HL-60 (cell line): Measurements from ENCODE around the gene SEMA4A.

ENCODE experiments used
- DNase-seq, 2 experiments: peaks; one replicate each; pipeline ENCODE4 v3.0.0-alpha.2; 2010 to 2020; ENCODE audit warnings: low read depth in 1 of 2, low spot score in 1 of 2
- H3K27ac ChIP-seq: fragments of 250-450 bp; sonication (Bioruptor Pico); replicated peaks from 2 replicates; pipeline ENCODE4 v1.5.1; 2020; ENCODE audit warnings: mild to moderate bottlenecking, moderate library complexity
- H3K27me3 ChIP-seq: fragments of 250-450 bp; sonication (Bioruptor Pico); 2 replicates; pipeline ENCODE4 v1.5.1; 2021; ENCODE audit warnings: mild to moderate bottlenecking, moderate library complexity; ENCODE audit not compliant: insufficient read depth, poor library complexity, severe bottlenecking
- H3K4me3 ChIP-seq: replicated peaks from 2 replicates; pipeline ENCODE4 v1.5.1; 2011; ENCODE audit warnings: mild to moderate bottlenecking, control low read depth, low read length; ENCODE audit not compliant: insufficient read depth
- CTCF ChIP-seq: IDR thresholded peaks from one replicate; pipeline ENCODE4 v1.5.1; 2011; ENCODE audit warnings: low read length, control low read depth, inconsistent platforms; ENCODE audit not compliant: insufficient read depth
- GABPA ChIP-seq: IDR thresholded peaks from 2 replicates; pipeline ENCODE4 v1.6.1; 2012; ENCODE audit warnings: low read depth
- POLR2AphosphoS5 ChIP-seq: IDR thresholded peaks from 2 replicates; pipeline ENCODE4 v1.6.1; 2012; ENCODE audit warnings: low read depth
- SPI1 ChIP-seq: IDR thresholded peaks from 2 replicates; pipeline ENCODE4 v1.6.1; 2012; ENCODE audit warnings: low read depth, mild to moderate bottlenecking, borderline replicate concordance
- TF ChIP-seq, protein P1 (sequence below): IDR thresholded peaks from 2 replicates; pipeline ENCODE4 v1.6.1; 2012; ENCODE audit warnings: low read depth; ENCODE audit not compliant: insufficient replicate concordance

The SEMA4A gene

DNA sequence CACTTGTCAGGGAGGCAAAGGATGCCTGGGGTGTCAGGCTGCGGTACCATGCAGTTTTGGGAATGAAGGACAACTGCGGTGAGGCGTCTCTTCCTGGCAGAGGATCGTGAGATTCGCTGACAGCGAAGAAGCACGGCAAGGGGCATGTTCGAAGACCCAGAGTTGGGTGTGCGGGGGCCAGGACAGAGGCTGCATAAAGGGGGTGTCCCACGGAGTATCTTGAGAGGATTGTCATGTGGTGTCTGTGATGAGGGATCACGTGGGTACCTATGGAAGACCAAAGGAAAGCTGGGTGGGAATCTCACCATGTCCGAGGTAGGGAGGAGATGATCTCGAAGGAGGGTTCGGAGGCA lies 40.9 kb downstream of the SEMA4A start:
- Histone ChIP-seq H3K27me3 (no peaks in the 10 kb centered on the region), H3K4me3 (peak overlapping the region; percentile 97), H3K27ac (peak overlapping the region; percentile 51)
- DNase-seq = no peak
- TF ChIP-seq CTCF = no peak
- TF ChIP-seq SPI1 = no peak
- no peak for TF ChIP-seq POLR2AphosphoS5
- TF ChIP-seq GABPA = no peak
- TF ChIP-seq, protein P1, sequence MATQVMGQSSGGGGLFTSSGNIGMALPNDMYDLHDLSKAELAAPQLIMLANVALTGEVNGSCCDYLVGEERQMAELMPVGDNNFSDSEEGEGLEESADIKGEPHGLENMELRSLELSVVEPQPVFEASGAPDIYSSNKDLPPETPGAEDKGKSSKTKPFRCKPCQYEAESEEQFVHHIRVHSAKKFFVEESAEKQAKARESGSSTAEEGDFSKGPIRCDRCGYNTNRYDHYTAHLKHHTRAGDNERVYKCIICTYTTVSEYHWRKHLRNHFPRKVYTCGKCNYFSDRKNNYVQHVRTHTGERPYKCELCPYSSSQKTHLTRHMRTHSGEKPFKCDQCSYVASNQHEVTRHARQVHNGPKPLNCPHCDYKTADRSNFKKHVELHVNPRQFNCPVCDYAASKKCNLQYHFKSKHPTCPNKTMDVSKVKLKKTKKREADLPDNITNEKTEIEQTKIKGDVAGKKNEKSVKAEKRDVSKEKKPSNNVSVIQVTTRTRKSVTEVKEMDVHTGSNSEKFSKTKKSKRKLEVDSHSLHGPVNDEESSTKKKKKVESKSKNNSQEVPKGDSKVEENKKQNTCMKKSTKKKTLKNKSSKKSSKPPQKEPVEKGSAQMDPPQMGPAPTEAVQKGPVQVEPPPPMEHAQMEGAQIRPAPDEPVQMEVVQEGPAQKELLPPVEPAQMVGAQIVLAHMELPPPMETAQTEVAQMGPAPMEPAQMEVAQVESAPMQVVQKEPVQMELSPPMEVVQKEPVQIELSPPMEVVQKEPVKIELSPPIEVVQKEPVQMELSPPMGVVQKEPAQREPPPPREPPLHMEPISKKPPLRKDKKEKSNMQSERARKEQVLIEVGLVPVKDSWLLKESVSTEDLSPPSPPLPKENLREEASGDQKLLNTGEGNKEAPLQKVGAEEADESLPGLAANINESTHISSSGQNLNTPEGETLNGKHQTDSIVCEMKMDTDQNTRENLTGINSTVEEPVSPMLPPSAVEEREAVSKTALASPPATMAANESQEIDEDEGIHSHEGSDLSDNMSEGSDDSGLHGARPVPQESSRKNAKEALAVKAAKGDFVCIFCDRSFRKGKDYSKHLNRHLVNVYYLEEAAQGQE = no peak

GRCh38 chr1:156195853-156196252 lies 42.5 kb downstream of the SEMA4A start:
- Histone ChIP-seq H3K27ac (no peak overlapping the region), H3K27me3 (no peaks in the 10 kb centered on the region), H3K4me3 (no peak overlapping the region)
- TF ChIP-seq POLR2AphosphoS5 (no peak), SPI1 (no peak), CTCF (no peak), GABPA (no peak)
- TF ChIP-seq, protein P1 = no peak
- DNase-seq = no peak

GRCh38 chr1:156196445-156196844 lies 43.1 kb downstream of the SEMA4A start:
- H3K27me3 ChIP-seq = no peaks in the 10 kb centered on the region
- no peak for DNase-seq
- H3K4me3 ChIP-seq = no peak overlapping the region
- H3K27ac ChIP-seq = no peak overlapping the region
- TF ChIP-seq SPI1 (no peak), CTCF (no peak), GABPA (no peak)

GRCh38 chr1:156198831-156199349 lies 45.5 kb downstream of the SEMA4A start:
- no peak for DNase-seq
- no peak overlapping the region for H3K27ac ChIP-seq
- no peaks in the 10 kb centered on the region for H3K27me3 ChIP-seq
- no peak for TF ChIP-seq POLR2AphosphoS5
- no peak for TF ChIP-seq CTCF
- TF ChIP-seq, protein P1 = no peak
- no peak for TF ChIP-seq SPI1
- TF ChIP-seq GABPA = no peak
- no peak overlapping the region for H3K4me3 ChIP-seq
